Natural killer cell (primary cell): ENCODE measurements around the gene COX11. TPM values are rescaled to one million over a fixed set of nuclear protein-coding genes. Genes with fewer than 3 reads are reported as not detected.

ENCODE experiments used
- total RNA-seq, 4 donors: library from RNA; stranded (reverse); fragments of 120-200 nt in 1 of 4; gene quantifications; one replicate each; pipeline versions ENCODE4 v1.2.3 to v1.2.4, GENCODE V29; 2013 to 2022

The COX11 gene
- total RNA-seq, 3 donors from 2014 or later (not counting 1 experiment from before 2014, with no cell fraction given) = 20.2 to 33.7 (median 26.9) TPM

Other genes with a start within 250 kb of the COX11 start
- not detected for gene TOM1L1, start 67.8 kb downstream of the COX11 start, total RNA-seq
- gene STXBP4, start 111 bp upstream of the COX11 start, total RNA-seq = 10 to 100 TPM in 1 of 3 donors, 1 to 10 TPM in 2; 4.9 to 10.3 (median 7.6) TPM